SK-N-SH (cell line): ENCODE measurements around the gene CHRM1. TPM values are rescaled to one million over a fixed set of nuclear protein-coding genes. Genes with fewer than 3 reads are reported as not detected.
A peak's percentile ranks its signal among the peaks of the same experiment; 100 is the strongest.

Experiments
- CTCF ChIA-PET: fragments of 300-600, 350-600 bp; formaldehyde crosslinking; extraction: SDS; loops from one replicate; lab custom pipeline; 2021; lab: Yijun Ruan, JAX
- POLR2A ChIA-PET: fragments of 350-600 bp; sonication (Branson Sonifier 250); formaldehyde crosslinking; extraction: SDS; loops from one replicate; lab custom pipeline; 2020; ENCODE audit warnings: antibody characterized with exemption, inconsistent platforms; lab: Yijun Ruan, JAX
- DNase-seq: peaks from one replicate; pipeline ENCODE4 v3.0.0; 2012
- H2AFZ ChIP-seq: fragments of 200-600 bp; sonication (generic); 2 replicates; pipeline ENCODE4 v1.8.1; 2016; ENCODE audit warnings: antibody characterized with exemption, mild to moderate bottlenecking, low read depth
- H3F3A ChIP-seq: fragments of 200-600 bp; sonication (generic); replicated peaks from 2 replicates; pipeline ENCODE3; 2016; ENCODE audit warnings: antibody characterized with exemption, mild to moderate bottlenecking; ENCODE audit not compliant: insufficient read depth
- H3K27ac ChIP-seq, 2 experiments: fragments of 200-500 bp in 1 of 2; fragments of 200-600 bp in 1 of 2; sonication (Bioruptor generic) in 1 of 2; sonication (generic), shearing (Covaris generic) in 1 of 2; 2 replicates each; pipeline versions ENCODE4 v1.5.1 to v1.6.1; 2014 to 2016; ENCODE audit warnings: low read depth in 2 of 2, inconsistent platforms in 1 of 2, low read length in 1 of 2, mild to moderate bottlenecking in 1 of 2, mixed read lengths in 1 of 2
- H3K27me3 ChIP-seq: fragments of 200-600 bp; sonication (generic), shearing (Covaris generic); 2 replicates; pipeline ENCODE4 v1.6.1; 2016; ENCODE audit warnings: mixed run types; ENCODE audit not compliant: insufficient read depth
- H3K36me3 ChIP-seq, 2 experiments: fragments of 200-500 bp in 1 of 2; fragments of 200-600 bp in 1 of 2; sonication (Bioruptor generic) in 1 of 2; sonication (generic) in 1 of 2; replicated peaks in 1 of 2; 2 replicates each; pipeline versions ENCODE3 to v1.5.1; 2014 to 2016; ENCODE audit warnings: low read length in 1 of 2, mild to moderate bottlenecking in 1 of 2; ENCODE audit not compliant: insufficient read depth in 2 of 2, control insufficient read depth in 1 of 2
- H3K4me1 ChIP-seq, 2 experiments: fragments of 200-500 bp in 1 of 2; fragments of 200-600 bp in 1 of 2; sonication (Bioruptor generic) in 1 of 2; sonication (generic), shearing (Covaris generic) in 1 of 2; 2 replicates each; pipeline versions ENCODE4 v1.5.1 to v1.6.1; 2014 to 2016; ENCODE audit warnings: low read depth in 1 of 2, low read length in 1 of 2, mixed run types in 1 of 2; ENCODE audit not compliant: insufficient read depth in 2 of 2, control insufficient read depth in 1 of 2
- H3K4me2 ChIP-seq: fragments of 200-600 bp; sonication (generic), shearing (Covaris generic); 2 replicates; pipeline ENCODE4 v1.6.1; 2017; ENCODE audit warnings: mixed run types
- H3K4me3 ChIP-seq, 2 experiments: fragments of 200-500 bp in 1 of 2; fragments of 200-600 bp in 1 of 2; sonication (Bioruptor generic) in 1 of 2; sonication (generic), shearing (Covaris generic) in 1 of 2; 2 replicates each; pipeline versions ENCODE4 v1.5.1 to v1.8.1; 2014 to 2016; ENCODE audit warnings: low read depth in 2 of 2, inconsistent platforms in 1 of 2, low read length in 1 of 2, mild to moderate bottlenecking in 1 of 2, mixed read lengths in 1 of 2, moderate library complexity in 1 of 2
- H3K79me2 ChIP-seq: fragments of 200-600 bp; sonication (generic); 2 replicates; pipeline ENCODE4 v1.8.1; 2017; ENCODE audit warnings: mild to moderate bottlenecking; ENCODE audit not compliant: insufficient read depth
- H3K9ac ChIP-seq: fragments of 200-600 bp; sonication (generic); 2 replicates; pipeline ENCODE4 v1.6.1; 2017; ENCODE audit warnings: mixed run types
- H3K9me2 ChIP-seq: fragments of 200-600 bp; sonication (generic); 2 replicates; pipeline ENCODE4 v1.6.1; 2017; ENCODE audit warnings: mixed run types
- H3K9me3 ChIP-seq: fragments of 200-600 bp; sonication (generic); 2 replicates; pipeline ENCODE4 v1.6.1; 2017; ENCODE audit warnings: mixed run types, mild to moderate bottlenecking, moderate library complexity
- H4K20me1 ChIP-seq: fragments of 200-600 bp; sonication (generic); 2 replicates; pipeline ENCODE4 v1.6.1; 2017; ENCODE audit warnings: mild to moderate bottlenecking, mixed run types; ENCODE audit not compliant: insufficient read depth
- CHD2 ChIP-seq: fragments of 150-350 bp; IDR thresholded peaks from 2 replicates; pipeline ENCODE4 v1.6.1; 2018; ENCODE audit warnings: low read length; ENCODE audit not compliant: partially characterized antibody
- ELF1 ChIP-seq: IDR thresholded peaks from 2 replicates; pipeline ENCODE4 v1.4.0; 2012
- EP300 ChIP-seq, 2 experiments: IDR thresholded peaks; 2 replicates each; pipeline versions ENCODE4 v1.4.0 to v1.6.1; 2012; ENCODE audit warnings: borderline replicate concordance in 1 of 2, low read depth in 1 of 2, low read length in 1 of 2
- EZH2phosphoT487 ChIP-seq: fragments of 200-600 bp; sonication (generic); IDR thresholded peaks from 2 replicates; pipeline ENCODE4 v1.6.1; 2017; ENCODE audit warnings: low read depth, mixed run types, mild to moderate bottlenecking, antibody characterized with exemption, moderate library complexity, borderline replicate concordance
- FOSL2 ChIP-seq: IDR thresholded peaks from 2 replicates; pipeline ENCODE4 v1.4.0; 2012; ENCODE audit warnings: low read depth, mild to moderate bottlenecking, moderate library complexity, borderline replicate concordance
- MEF2A ChIP-seq: IDR thresholded peaks from 2 replicates; pipeline ENCODE4 v1.4.0; 2012; ENCODE audit warnings: low read depth, borderline replicate concordance
- MXI1 ChIP-seq: IDR thresholded peaks from 2 replicates; pipeline ENCODE4 v1.6.1; 2012; ENCODE audit warnings: mild to moderate bottlenecking, low read depth, low read length, improper control_type of control experiment
- NFIC ChIP-seq: IDR thresholded peaks from 2 replicates; pipeline ENCODE4 v1.4.0; 2012; ENCODE audit warnings: borderline replicate concordance
- RFX5 ChIP-seq: IDR thresholded peaks from 2 replicates; pipeline ENCODE4 v1.6.1; 2012; ENCODE audit warnings: mild to moderate bottlenecking, improper control_type of control experiment, low read length
- RXRA ChIP-seq: IDR thresholded peaks from 2 replicates; pipeline ENCODE4 v1.4.0; 2012; ENCODE audit warnings: low read depth, mild to moderate bottlenecking, borderline replicate concordance
- SMC3 ChIP-seq: IDR thresholded peaks from 2 replicates; pipeline ENCODE4 v1.6.1; 2012; ENCODE audit warnings: low read depth, low read length, improper control_type of control experiment
- WGBS: methylation state at CpG from one replicate; pipeline ENCODE4 v1.1.6; 2017; ENCODE audit warnings: low lambda C conversion rate; 5-methylcytosine and 5-hydroxymethylcytosine counted together
- polyA plus RNA-seq, 3 experiments: library from polyadenylated mRNA; depleted of rRNA; stranded (reverse); fragments of >200 nt; gene quantifications; 2 replicates each; pipeline ENCODE4 v1.2.3, GENCODE V29; 2012
- TF ChIP-seq, protein P1 (sequence below): fragments of 150-350 bp; IDR thresholded peaks from 2 replicates; pipeline ENCODE4 v1.6.1; 2016; ENCODE audit warnings: mild to moderate bottlenecking, low read depth, low read length
- TF ChIP-seq, protein P2 (sequence below): fragments of 200-600 bp; sonication (generic); IDR thresholded peaks from 2 replicates; pipeline ENCODE4 v1.6.1; 2017; ENCODE audit warnings: antibody characterized with exemption, mild to moderate bottlenecking, moderate library complexity
- TF ChIP-seq, protein P3 (sequence below): IDR thresholded peaks from 2 replicates; pipeline ENCODE4 v1.6.1; 2012; ENCODE audit warnings: mild to moderate bottlenecking, low read depth, low read length, moderate library complexity
- TF ChIP-seq, protein P4 (sequence below): IDR thresholded peaks from 2 replicates; pipeline ENCODE4 v1.4.0; 2012; ENCODE audit warnings: low read depth

CHRM1 gene
- polyA plus RNA-seq, 1 of the 3 experiments (the other 2 are of a cell fraction) = not detected

DNA sequence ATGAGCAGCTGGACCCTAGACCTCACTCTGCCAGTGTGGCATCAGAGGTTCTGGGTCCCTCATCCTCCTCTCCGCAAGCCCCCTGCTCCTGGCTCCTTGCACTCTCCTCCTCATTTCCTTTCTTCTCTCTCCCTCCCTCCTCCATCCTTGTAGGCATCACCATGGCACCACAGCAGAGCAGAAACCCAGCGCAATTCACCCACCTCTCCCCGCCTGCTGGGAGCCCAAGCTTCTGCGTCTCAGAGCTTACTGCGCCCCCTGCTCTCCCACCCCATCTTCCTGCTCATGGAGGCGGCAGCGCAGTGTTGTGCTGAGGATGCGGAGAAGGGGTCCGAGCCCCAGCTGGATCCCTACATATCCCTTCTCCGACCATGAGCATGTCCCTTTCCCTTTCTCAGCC is 1.7 kb downstream of the CHRM1 start:
- Histone ChIP-seq H4K20me1 (no peaks in the 10 kb centered on the region), H3K9ac (no peak overlapping the region), H3K36me3 (no peaks in the 10 kb centered on the region), H3F3A (no peaks in the 10 kb centered on the region), H3K27me3 (no peaks in the 10 kb centered on the region), H2AFZ (no peak overlapping the region), H3K9me3 (no peaks in the 10 kb centered on the region), H3K27ac (no peak overlapping the region), H3K4me1 (peaks cover 0 to 31% of the 10 kb centered on the region in 2 experiments; a peak in 1 of 4 replicates), H3K4me2 (no peak overlapping the region), H3K4me3 (no peak overlapping the region), H3K79me2 (no peaks in the 10 kb centered on the region), H3K9me2 (no peaks in the 10 kb centered on the region)
- CTCF ChIA-PET = interaction anchor here (0.8 to 27.5 kb wide), 6 partner anchors 9 to 116 kb away, joined by 3 to 751 read pairs (median 26); no protein-coding TSS in a partner anchor
- TF ChIP-seq NFIC (no peak), ELF1 (no peak), EP300 (IDR thresholded peaks at IDR 0.05; ENCODE audit: borderline replicate concordance in 1 of 2, low read depth in 1 of 2, low read length in 1 of 2) (no peak), RXRA (no peak), MXI1 (no peak), SMC3 (no peak)
- TF ChIP-seq, protein P1, sequence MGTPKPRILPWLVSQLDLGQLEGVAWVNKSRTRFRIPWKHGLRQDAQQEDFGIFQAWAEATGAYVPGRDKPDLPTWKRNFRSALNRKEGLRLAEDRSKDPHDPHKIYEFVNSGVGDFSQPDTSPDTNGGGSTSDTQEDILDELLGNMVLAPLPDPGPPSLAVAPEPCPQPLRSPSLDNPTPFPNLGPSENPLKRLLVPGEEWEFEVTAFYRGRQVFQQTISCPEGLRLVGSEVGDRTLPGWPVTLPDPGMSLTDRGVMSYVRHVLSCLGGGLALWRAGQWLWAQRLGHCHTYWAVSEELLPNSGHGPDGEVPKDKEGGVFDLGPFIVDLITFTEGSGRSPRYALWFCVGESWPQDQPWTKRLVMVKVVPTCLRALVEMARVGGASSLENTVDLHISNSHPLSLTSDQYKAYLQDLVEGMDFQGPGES = no peak
- TF ChIP-seq, protein P2, sequence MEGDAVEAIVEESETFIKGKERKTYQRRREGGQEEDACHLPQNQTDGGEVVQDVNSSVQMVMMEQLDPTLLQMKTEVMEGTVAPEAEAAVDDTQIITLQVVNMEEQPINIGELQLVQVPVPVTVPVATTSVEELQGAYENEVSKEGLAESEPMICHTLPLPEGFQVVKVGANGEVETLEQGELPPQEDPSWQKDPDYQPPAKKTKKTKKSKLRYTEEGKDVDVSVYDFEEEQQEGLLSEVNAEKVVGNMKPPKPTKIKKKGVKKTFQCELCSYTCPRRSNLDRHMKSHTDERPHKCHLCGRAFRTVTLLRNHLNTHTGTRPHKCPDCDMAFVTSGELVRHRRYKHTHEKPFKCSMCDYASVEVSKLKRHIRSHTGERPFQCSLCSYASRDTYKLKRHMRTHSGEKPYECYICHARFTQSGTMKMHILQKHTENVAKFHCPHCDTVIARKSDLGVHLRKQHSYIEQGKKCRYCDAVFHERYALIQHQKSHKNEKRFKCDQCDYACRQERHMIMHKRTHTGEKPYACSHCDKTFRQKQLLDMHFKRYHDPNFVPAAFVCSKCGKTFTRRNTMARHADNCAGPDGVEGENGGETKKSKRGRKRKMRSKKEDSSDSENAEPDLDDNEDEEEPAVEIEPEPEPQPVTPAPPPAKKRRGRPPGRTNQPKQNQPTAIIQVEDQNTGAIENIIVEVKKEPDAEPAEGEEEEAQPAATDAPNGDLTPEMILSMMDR = no peak
- WGBS = 80% methylated on average over 10 of the region's 10 CpGs
- POLR2A ChIA-PET = no interaction called here
- no peak for DNase-seq

DNA sequence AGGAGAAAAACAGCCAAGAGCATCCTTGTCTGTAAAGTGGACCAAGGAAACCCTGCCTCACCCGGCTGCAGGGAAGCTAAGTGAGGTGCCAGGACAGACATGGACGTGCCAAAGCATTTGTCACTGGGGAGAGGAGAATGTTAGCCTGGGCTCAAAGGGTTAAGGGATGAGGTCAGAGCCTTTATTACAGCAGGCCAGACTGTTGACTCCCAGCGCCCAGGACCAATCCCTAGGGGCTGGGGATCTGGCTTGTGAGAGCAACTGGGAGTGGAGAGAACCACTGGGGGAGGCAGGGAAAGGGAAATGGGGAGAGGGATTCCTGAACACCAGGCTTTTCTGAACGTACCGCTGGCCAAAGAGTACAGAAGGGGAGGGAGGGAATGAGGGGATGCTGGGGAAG is 2.6 kb downstream of the CHRM1 start:
- TF ChIP-seq CHD2 (no peak), EZH2phosphoT487 (no peak), MEF2A (no peak), FOSL2 (no peak), RFX5 (no peak)
- TF ChIP-seq, protein P3, sequence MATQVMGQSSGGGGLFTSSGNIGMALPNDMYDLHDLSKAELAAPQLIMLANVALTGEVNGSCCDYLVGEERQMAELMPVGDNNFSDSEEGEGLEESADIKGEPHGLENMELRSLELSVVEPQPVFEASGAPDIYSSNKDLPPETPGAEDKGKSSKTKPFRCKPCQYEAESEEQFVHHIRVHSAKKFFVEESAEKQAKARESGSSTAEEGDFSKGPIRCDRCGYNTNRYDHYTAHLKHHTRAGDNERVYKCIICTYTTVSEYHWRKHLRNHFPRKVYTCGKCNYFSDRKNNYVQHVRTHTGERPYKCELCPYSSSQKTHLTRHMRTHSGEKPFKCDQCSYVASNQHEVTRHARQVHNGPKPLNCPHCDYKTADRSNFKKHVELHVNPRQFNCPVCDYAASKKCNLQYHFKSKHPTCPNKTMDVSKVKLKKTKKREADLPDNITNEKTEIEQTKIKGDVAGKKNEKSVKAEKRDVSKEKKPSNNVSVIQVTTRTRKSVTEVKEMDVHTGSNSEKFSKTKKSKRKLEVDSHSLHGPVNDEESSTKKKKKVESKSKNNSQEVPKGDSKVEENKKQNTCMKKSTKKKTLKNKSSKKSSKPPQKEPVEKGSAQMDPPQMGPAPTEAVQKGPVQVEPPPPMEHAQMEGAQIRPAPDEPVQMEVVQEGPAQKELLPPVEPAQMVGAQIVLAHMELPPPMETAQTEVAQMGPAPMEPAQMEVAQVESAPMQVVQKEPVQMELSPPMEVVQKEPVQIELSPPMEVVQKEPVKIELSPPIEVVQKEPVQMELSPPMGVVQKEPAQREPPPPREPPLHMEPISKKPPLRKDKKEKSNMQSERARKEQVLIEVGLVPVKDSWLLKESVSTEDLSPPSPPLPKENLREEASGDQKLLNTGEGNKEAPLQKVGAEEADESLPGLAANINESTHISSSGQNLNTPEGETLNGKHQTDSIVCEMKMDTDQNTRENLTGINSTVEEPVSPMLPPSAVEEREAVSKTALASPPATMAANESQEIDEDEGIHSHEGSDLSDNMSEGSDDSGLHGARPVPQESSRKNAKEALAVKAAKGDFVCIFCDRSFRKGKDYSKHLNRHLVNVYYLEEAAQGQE = no peak
- TF ChIP-seq, protein P4, sequence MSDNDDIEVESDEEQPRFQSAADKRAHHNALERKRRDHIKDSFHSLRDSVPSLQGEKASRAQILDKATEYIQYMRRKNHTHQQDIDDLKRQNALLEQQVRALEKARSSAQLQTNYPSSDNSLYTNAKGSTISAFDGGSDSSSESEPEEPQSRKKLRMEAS = no peak
- TF ChIP-seq, all 33 proteins: peak for 0
- no peaks in the 10 kb centered on the region for H3K9me3 ChIP-seq
- no peaks in the 10 kb centered on the region for H4K20me1 ChIP-seq
- ChIA-PET POLR2A (no interaction called here), CTCF (interaction anchor here (0.8 to 27.5 kb wide), 5 partner anchors 10 to 117 kb away, joined by 3 to 751 read pairs (median 10); no protein-coding TSS in a partner anchor)
- no peak overlapping the region for H3K4me3 ChIP-seq
- 36% methylated on average over 5 of the region's 5 CpGs for WGBS
- no peaks in the 10 kb centered on the region for H3F3A ChIP-seq
- H3K9ac ChIP-seq = no peak overlapping the region
- no peaks in the 10 kb centered on the region for H3K9me2 ChIP-seq
- peaks cover 0 to 31% of the 10 kb centered on the region in 2 experiments; a peak in 1 of 4 replicates for H3K4me1 ChIP-seq
- no peak overlapping the region for H2AFZ ChIP-seq
- H3K4me2 ChIP-seq = no peak overlapping the region
- H3K36me3 ChIP-seq = no peaks in the 10 kb centered on the region
- H3K27me3 ChIP-seq = no peaks in the 10 kb centered on the region
- peak; percentile 57 for DNase-seq
- H3K79me2 ChIP-seq = no peaks in the 10 kb centered on the region
- H3K27ac ChIP-seq = no peak overlapping the region
